ENCODE data around the gene PKLR. TPM values are rescaled to one million over a fixed set of nuclear protein-coding genes. Genes with fewer than 3 reads are reported as not detected.

The PKLR gene
- total and polyA plus RNA-seq, 12 donors: 0.11 TPM; not detected in 11

- ATAC-seq (peak; percentile 23 to 72 (median 31)), DNase-seq (no peak)
- Histone ChIP-seq H3K36me3 (peaks cover 0 to 43% (median 30%) of the 10 kb centered on the region in 9 donors), H3K4me3 (peak overlapping the region; percentile 19 to 88 (median 76)), H3K9me3 (no peaks in the 10 kb centered on the region), H3K4me1 (peaks cover 11 to 44% (median 35%) of the 10 kb centered on the region in 9 donors), H3K27ac (peak overlapping the region; percentile 78 to 97 (median 92)), H3K27me3 (no peaks in the 10 kb centered on the region)
- 3 to 4% methylated on average over 44 of the region's 44 CpGs for WGBS, 2 donors
- TF ChIP-seq CTCF (IDR thresholded peaks at IDR 0.05): no peak
- intact Hi-C loops (cut with DNase I): loop anchor here in 3 of 10 donors (2.0 to 5.0 kb wide), 2 partner anchors 35 to 36 kb away; partner anchors contain the start of gene FDPS (in 3 of the 3)
Observed at GRCh38 chr1:155272466-155273342, 28.5 kb downstream of the PKLR start.

- Histone ChIP-seq H3K36me3 (peaks cover 0 to 76% (median 57%) of the 10 kb centered on the region in 9 donors), H3K27ac (no peak overlapping the region), H3K9me3 (no peaks in the 10 kb centered on the region), H3K4me1 (peaks cover 7 to 46% (median 27%) of the 10 kb centered on the region in 9 donors), H3K27me3 (no peaks in the 10 kb centered on the region), H3K4me3 (no peak overlapping the region)
- intact Hi-C loops (cut with DNase I): no loop called here
- no peak for DNase-seq
- no peak for TF ChIP-seq CTCF (IDR thresholded peaks at IDR 0.05)
- WGBS, 2 donors: 94 to 96% methylated on average over 21 of the region's 21 CpGs
- ATAC-seq: no peak
Observed at GRCh38 chr1:155269381-155269780, 31.9 kb downstream of the PKLR start.

- peaks cover 5 to 41% (median 23%) of the 10 kb centered on the region in 9 donors for H3K4me1 ChIP-seq
- no peaks in the 10 kb centered on the region for H3K27me3 ChIP-seq
- H3K9me3 ChIP-seq: no peaks in the 10 kb centered on the region
- 88 to 93% methylated on average over 21 of the region's 21 CpGs for WGBS, 2 donors
- no peak overlapping the region for H3K4me3 ChIP-seq
- DNase-seq (no peak), ATAC-seq (no peak)
- H3K36me3 ChIP-seq: peaks cover 0 to 84% (median 65%) of the 10 kb centered on the region in 9 donors
- TF ChIP-seq CTCF (IDR thresholded peaks at IDR 0.05): no peak
- intact Hi-C loops (cut with DNase I): no loop called here
- H3K27ac ChIP-seq: no peak overlapping the region
Observed at GRCh38 chr1:155268630-155269029, 32.6 kb downstream of the PKLR start.

GRCh38 chr1:155267373-155267772 lies 33.9 kb downstream of the PKLR start:
- no peak overlapping the region for H3K4me3 ChIP-seq
- intact Hi-C loops (cut with DNase I): no loop called here
- H3K27ac ChIP-seq: peak overlapping the region in 6 of 10 donors; percentile 24 to 64 (median 53)
- peak in 3 of 8 donors; percentile 26 to 67 (median 51) for ATAC-seq
- no peaks in the 10 kb centered on the region for H3K9me3 ChIP-seq
- H3K27me3 ChIP-seq: no peaks in the 10 kb centered on the region
- no peak for DNase-seq
- peaks cover 8 to 43% (median 23%) of the 10 kb centered on the region in 9 donors for H3K4me1 ChIP-seq
- no peak for TF ChIP-seq CTCF (IDR thresholded peaks at IDR 0.05)
- H3K36me3 ChIP-seq: peaks cover 0 to 92% (median 72%) of the 10 kb centered on the region in 9 donors
- 65 to 82% methylated on average over 2 of the region's 2 CpGs for WGBS, 2 donors
